Activated CD8-positive, alpha-beta memory T cell treated with anti-CD3 and anti-CD28 coated beads, Interleukin-2, amount 10 ng/mL, durations not matched to agents 7 days and 5 days (primary cell): ENCODE data around the gene S1PR5. TPM values are rescaled to one million over a fixed set of nuclear protein-coding genes. Genes with fewer than 3 reads are reported as not detected.
"Not testable (repeated sequence)": the region's sequence is repeated elsewhere in the genome, so short reads cannot be mapped to it uniquely, and the experiment has no call there.

Experiments used
- ATAC-seq: fragments of 150-1000 bp; cut with Tn5 transposase; one replicate; pipeline ENCODE4 v1.10.0; 2021; ENCODE audit warnings: moderate library complexity
- CTCF ChIA-PET: fragments of 350-600 bp; sonication (Branson Sonifier 250); formaldehyde crosslinking; loops from one replicate; lab custom pipeline; 2021; ENCODE audit warnings: antibody characterized with exemption; lab: Charles Lee
- DNase-seq: peaks from one replicate; pipeline ENCODE4 v3.0.0-alpha.2; 2020
- H3K27ac Mint-ChIP-seq: one replicate; pipeline ENCODE4 v1.8.0; 2021; ENCODE audit warnings: mild to moderate bottlenecking, mixed read lengths
- H3K27me3 Mint-ChIP-seq: one replicate; pipeline ENCODE4 v1.8.0; 2021; ENCODE audit warnings: mixed read lengths
- H3K36me3 Mint-ChIP-seq: one replicate; pipeline ENCODE4 v1.8.0; 2021; ENCODE audit warnings: mild to moderate bottlenecking, mixed read lengths
- H3K4me1 Mint-ChIP-seq: one replicate; pipeline ENCODE4 v1.8.0; 2021; ENCODE audit warnings: mixed read lengths
- H3K4me3 Mint-ChIP-seq: one replicate; pipeline ENCODE4 v1.8.0; 2021; ENCODE audit warnings: mild to moderate bottlenecking, moderate library complexity, mixed read lengths
- H3K9me3 Mint-ChIP-seq: one replicate; pipeline ENCODE4 v1.8.0; 2022; ENCODE audit warnings: low read depth, mixed read lengths
- total RNA-seq, 2 experiments: library from RNA; stranded (reverse); gene quantifications; one replicate each; pipeline ENCODE4 v1.2.3, GENCODE V29; 2021

Gene S1PR5
- total RNA-seq, 2 experiments from 2014 or later = 0.14 to 1.4 TPM

GRCh38 chr19:10539016-10539415 is 21.8 kb upstream of the S1PR5 start:
- CTCF ChIA-PET = interaction anchor here (0.7 to 1.0 kb wide), 3 partner anchors 13 to 30 kb away, joined by 3 read pairs; no protein-coding TSS in a partner anchor
- ATAC-seq, H3K36me3 Mint-ChIP-seq, DNase-seq, H3K4me1 Mint-ChIP-seq, H3K4me3 Mint-ChIP-seq, H3K27ac Mint-ChIP-seq, H3K9me3 Mint-ChIP-seq: not testable (repeated sequence)
- peaks cover 38% of the 10 kb centered on the region for H3K27me3 Mint-ChIP-seq

DNA sequence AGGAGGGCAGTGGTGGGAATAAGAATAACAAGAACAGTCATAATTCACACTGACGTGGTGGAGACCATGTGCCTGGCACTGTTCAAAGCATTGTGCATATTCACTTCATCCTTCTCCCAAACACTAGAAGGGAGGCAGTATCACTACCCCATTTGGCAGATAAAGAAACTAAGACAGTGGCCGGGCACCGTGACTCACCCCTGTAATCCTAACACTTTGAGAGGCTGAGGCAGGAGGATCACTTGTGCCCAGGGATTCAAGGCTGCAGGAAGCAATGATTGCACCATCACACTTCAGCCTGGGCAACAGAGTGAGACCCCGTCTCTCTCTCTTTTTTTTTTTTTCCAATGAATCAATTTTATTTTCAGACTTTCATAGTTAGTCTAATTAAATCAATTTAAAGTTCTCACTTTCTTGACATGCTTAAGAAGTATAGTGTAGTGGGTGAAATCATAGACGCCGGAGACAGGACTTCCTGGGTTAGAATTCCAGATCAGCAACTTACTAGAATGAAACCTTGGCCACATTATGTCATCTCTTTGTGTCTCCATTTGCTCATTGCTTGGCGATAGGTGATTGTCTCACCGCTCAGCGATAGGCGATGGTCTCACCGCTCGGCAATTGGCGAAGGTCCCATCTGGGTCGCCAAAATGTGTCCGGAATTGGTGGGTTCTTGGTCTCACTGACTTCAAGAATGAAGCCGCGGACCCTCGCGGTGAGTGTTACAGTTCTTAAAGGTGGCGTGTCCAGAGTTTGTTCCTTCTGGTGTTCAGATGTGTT is 21.1 kb upstream of the S1PR5 start:
- H3K9me3 Mint-ChIP-seq = no peaks in the 10 kb centered on the region
- peaks cover 44% of the 10 kb centered on the region for H3K27me3 Mint-ChIP-seq
- CTCF ChIA-PET = interaction anchor here (1.0 kb wide), 2 partner anchors 29 to 30 kb away, joined by 3 read pairs; no protein-coding TSS in a partner anchor
- ATAC-seq (no peak), DNase-seq (no peak)
- H3K4me1 Mint-ChIP-seq = peaks cover 8% of the 10 kb centered on the region
- H3K4me3 Mint-ChIP-seq = no peak overlapping the region
- no peaks in the 10 kb centered on the region for H3K36me3 Mint-ChIP-seq
- H3K27ac Mint-ChIP-seq = no peak overlapping the region

DNA sequence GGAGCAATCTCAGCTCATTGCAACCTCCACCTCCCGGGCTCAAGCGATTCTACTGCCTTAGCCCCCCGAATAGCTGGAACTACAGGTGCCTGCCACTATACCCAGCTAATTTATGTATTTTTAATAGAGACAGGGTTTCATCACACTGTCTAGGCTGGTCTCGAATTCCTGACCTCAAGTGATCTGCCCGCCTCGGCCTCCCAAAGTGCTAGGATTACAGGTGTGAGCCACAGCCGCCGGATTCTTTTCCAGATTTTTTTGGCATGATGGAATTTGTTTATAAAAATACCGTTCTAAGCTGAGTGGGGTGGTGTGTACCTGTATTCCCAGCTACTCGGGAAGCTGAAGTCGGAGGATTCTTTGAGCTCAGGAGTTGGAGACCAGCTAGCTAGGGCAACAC is 20.4 kb upstream of the S1PR5 start:
- ATAC-seq = no peak
- Mint-ChIP-seq H3K27me3 (peaks cover 44% of the 10 kb centered on the region), H3K4me1 (peaks cover 5% of the 10 kb centered on the region), H3K9me3 (no peaks in the 10 kb centered on the region), H3K4me3 (no peak overlapping the region), H3K36me3 (no peaks in the 10 kb centered on the region), H3K27ac (no peak overlapping the region)
- no peak for DNase-seq
- CTCF ChIA-PET = interaction anchor here (1.0 kb wide), 2 partner anchors 16 to 29 kb away, joined by 3 read pairs; no protein-coding TSS in a partner anchor

DNA sequence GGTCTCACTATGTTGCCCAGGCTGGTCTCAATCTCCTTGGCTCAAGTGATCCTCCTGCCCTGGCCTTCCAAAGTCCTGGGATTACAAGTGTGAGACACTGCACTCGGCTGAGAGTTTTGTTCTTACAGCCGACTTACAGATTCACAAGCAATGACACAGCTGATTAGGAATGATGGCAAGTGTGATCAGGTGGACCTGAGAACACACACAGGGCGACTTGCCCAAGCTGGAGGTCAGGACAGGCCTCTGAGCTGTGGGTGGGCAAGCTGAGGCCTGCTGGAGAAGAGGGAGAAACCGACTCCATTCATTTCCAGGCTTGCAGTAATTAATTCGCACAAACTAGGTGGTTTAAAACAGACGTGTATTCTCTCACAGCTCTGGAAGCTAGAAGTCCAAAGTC is 18.4 kb upstream of the S1PR5 start:
- H3K27me3 Mint-ChIP-seq = peaks cover 41% of the 10 kb centered on the region
- H3K36me3 Mint-ChIP-seq = no peaks in the 10 kb centered on the region
- peaks cover 5% of the 10 kb centered on the region for H3K4me1 Mint-ChIP-seq
- no peak overlapping the region for H3K4me3 Mint-ChIP-seq
- no peak for DNase-seq
- ATAC-seq = no peak
- no peak overlapping the region for H3K27ac Mint-ChIP-seq
- CTCF ChIA-PET = interaction anchor here (0.7 to 1.7 kb wide), 7 partner anchors 17 to 160 kb away, joined by 3 to 6 read pairs (median 3); no protein-coding TSS in a partner anchor
- H3K9me3 Mint-ChIP-seq = peaks cover 4% of the 10 kb centered on the region

- H3K4me3 Mint-ChIP-seq = no peak overlapping the region
- H3K27ac Mint-ChIP-seq = no peak overlapping the region
- peaks cover 30% of the 10 kb centered on the region for H3K27me3 Mint-ChIP-seq
- DNase-seq = no peak
- H3K4me1 Mint-ChIP-seq = peaks cover 1% of the 10 kb centered on the region
- peaks cover 4% of the 10 kb centered on the region for H3K9me3 Mint-ChIP-seq
- ATAC-seq = no peak
- H3K36me3 Mint-ChIP-seq = no peaks in the 10 kb centered on the region
- CTCF ChIA-PET = interaction anchor here (1.5 kb wide), 1 partner anchor 111 kb away, joined by 4 read pairs; no protein-coding TSS in a partner anchor
Observed at GRCh38 chr19:10533646-10534386, 16.6 kb upstream of the S1PR5 start.

GRCh38 chr19:10532457-10532856 is 15.2 kb upstream of the S1PR5 start:
- peaks cover 21% of the 10 kb centered on the region for H3K27me3 Mint-ChIP-seq
- H3K9me3 Mint-ChIP-seq = peaks cover 4% of the 10 kb centered on the region
- no peak overlapping the region for H3K4me3 Mint-ChIP-seq
- no peaks in the 10 kb centered on the region for H3K4me1 Mint-ChIP-seq
- CTCF ChIA-PET = interaction anchor here (0.7 to 1.1 kb wide), 5 partner anchors 9 to 116 kb away, joined by 3 to 7 read pairs (median 3); no protein-coding TSS in a partner anchor
- H3K27ac Mint-ChIP-seq = no peak overlapping the region
- H3K36me3 Mint-ChIP-seq = no peaks in the 10 kb centered on the region
- DNase-seq = no peak
- no peak for ATAC-seq

GRCh38 chr19:10526887-10527286 is 9.6 kb upstream of the S1PR5 start:
- H3K36me3 Mint-ChIP-seq, ATAC-seq, H3K27ac Mint-ChIP-seq, H3K4me3 Mint-ChIP-seq, H3K9me3 Mint-ChIP-seq, H3K4me1 Mint-ChIP-seq, DNase-seq: not testable (repeated sequence)
- CTCF ChIA-PET = interaction anchor here (0.8 kb wide), 1 partner anchor 173 kb away, joined by 3 read pairs; no protein-coding TSS in a partner anchor
- peaks cover 18% of the 10 kb centered on the region for H3K27me3 Mint-ChIP-seq

DNA sequence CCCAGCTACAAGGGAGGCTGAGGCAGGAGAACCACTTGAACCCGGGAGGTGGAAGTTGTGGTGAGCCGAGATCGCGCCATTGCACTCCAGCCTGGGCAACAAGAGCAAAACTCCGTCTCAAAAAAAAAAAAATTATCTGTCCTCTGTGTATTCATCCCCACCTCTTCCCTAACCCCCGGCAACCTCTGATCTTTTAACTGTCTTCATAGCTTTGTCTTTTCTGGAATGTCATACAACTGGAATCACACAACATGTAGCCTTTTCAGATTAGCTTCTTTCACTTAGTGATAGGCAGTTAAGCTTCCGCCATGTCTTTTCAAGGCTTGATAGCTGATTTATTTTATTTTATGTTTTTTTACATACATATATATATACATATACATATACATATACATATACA is 8.4 kb upstream of the S1PR5 start:
- no peaks in the 10 kb centered on the region for H3K36me3 Mint-ChIP-seq
- H3K9me3 Mint-ChIP-seq = no peaks in the 10 kb centered on the region
- CTCF ChIA-PET = interaction anchor here (0.7 to 1.5 kb wide), 2 partner anchors 9 to 238 kb away, joined by 3 read pairs; partner anchors contain the start of gene S1PR5

DNA sequence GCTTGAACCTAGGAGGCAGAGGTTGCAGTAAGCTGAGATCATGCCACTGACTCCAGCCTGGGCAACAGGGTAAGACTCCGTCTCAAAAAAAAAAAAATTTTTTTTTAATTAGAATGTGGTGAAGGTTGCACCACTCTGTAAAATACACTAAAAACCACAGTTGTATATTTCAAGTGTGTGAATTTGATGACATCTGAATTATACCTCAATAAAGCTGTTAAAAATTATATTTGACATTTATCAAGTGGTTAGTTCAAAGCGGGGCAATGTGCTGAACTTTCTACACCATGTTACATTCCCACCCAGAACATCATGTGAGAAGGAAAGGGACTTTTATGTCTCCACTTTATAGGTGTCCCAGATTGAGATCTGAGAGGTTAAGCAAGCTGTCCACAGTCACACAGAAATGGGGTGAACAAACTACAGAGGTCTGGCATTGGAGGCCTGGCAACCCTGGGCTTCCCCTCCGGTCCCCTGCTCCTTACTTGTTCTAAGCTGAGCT is 5.9 kb upstream of the S1PR5 start:
- Mint-ChIP-seq H3K27ac (no peak overlapping the region), H3K36me3 (no peaks in the 10 kb centered on the region), H3K9me3 (no peaks in the 10 kb centered on the region), H3K4me1 (peaks cover 14% of the 10 kb centered on the region), H3K27me3 (peaks cover 38% of the 10 kb centered on the region), H3K4me3 (no peak overlapping the region)
- DNase-seq (no peak), ATAC-seq (no peak)
- CTCF ChIA-PET = interaction anchor here (1.1 to 9.1 kb wide), 3 partner anchors 15 to 121 kb away, joined by 3 to 65 read pairs (median 3); no protein-coding TSS in a partner anchor

More for the DNA sequence above, 8.4 kb upstream of the S1PR5 start:
- peaks cover 19% of the 10 kb centered on the region for H3K27me3 Mint-ChIP-seq
- H3K4me3 Mint-ChIP-seq = no peak overlapping the region
- H3K4me1 Mint-ChIP-seq = no peaks in the 10 kb centered on the region
- H3K27ac Mint-ChIP-seq = no peak overlapping the region
- DNase-seq = no peak
- no peak for ATAC-seq

GRCh38 chr19:10521461-10522171 is 4.4 kb upstream of the S1PR5 start:
- DNase-seq = no peak
- CTCF ChIA-PET = interaction anchor here (1.7 to 9.1 kb wide), 2 partner anchors 13 to 122 kb away, joined by 3 to 65 read pairs; no protein-coding TSS in a partner anchor
- no peak overlapping the region for H3K27ac Mint-ChIP-seq

DNA sequence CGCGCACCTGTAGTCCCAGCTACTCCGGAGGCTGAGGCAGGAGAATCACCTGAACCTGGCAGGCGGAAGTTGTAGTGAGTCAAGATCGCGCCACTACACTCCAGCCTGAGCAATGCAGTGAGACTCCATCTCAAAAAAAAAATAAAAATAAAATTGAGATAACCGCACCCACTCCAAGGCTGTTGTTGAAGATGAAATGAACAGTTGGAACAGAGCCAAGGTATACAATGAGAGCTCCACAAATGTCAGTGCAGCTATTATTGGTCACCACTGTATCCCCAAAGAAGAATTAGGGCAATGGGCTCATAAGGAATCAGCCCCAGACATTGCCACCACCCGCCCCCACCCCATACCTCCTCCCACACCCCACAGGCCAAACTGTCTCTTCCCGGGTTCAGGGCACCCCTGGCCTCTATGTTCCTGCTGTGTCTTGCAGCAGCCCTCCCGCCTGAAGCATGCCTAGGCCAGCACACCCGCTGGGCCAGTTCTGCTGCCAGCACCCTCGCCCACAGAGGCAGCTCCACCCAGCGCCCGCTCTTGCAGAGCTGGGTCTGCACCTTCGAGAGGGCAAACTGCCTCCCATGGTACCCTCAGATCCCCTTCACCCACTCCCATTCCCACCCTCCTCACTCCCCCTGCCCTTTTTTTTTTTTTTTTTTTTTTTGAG is 3.5 kb upstream of the S1PR5 start:
- Mint-ChIP-seq H3K4me3 (no peak overlapping the region), H3K4me1 (peaks cover 22% of the 10 kb centered on the region)
- ATAC-seq = no peak

More at GRCh38 chr19:10521461-10522171, 4.4 kb upstream of the S1PR5 start:
- Mint-ChIP-seq H3K4me3 (no peak overlapping the region), H3K27me3 (peaks cover 46% of the 10 kb centered on the region), H3K36me3 (no peaks in the 10 kb centered on the region), H3K9me3 (no peaks in the 10 kb centered on the region), H3K4me1 (peaks cover 21% of the 10 kb centered on the region)
- no peak for ATAC-seq

GRCh38 chr19:10519421-10519820 is 2.2 kb upstream of the S1PR5 start:
- H3K4me1 Mint-ChIP-seq = peaks cover 30% of the 10 kb centered on the region
- DNase-seq (no peak), ATAC-seq (no peak)
- no peak overlapping the region for H3K27ac Mint-ChIP-seq
- no peaks in the 10 kb centered on the region for H3K36me3 Mint-ChIP-seq
- no peaks in the 10 kb centered on the region for H3K9me3 Mint-ChIP-seq
- H3K4me3 Mint-ChIP-seq = no peak overlapping the region
- CTCF ChIA-PET = interaction anchor here (1.2 to 9.1 kb wide), 3 partner anchors 11 to 32 kb away, joined by 3 to 65 read pairs (median 6); no protein-coding TSS in a partner anchor
- peaks cover 65% of the 10 kb centered on the region for H3K27me3 Mint-ChIP-seq

More for the DNA sequence above, 3.5 kb upstream of the S1PR5 start:
- Mint-ChIP-seq H3K27me3 (peaks cover 53% of the 10 kb centered on the region), H3K36me3 (no peaks in the 10 kb centered on the region), H3K9me3 (no peaks in the 10 kb centered on the region), H3K27ac (no peak overlapping the region)
- CTCF ChIA-PET = interaction anchor here (0.6 to 9.1 kb wide), 3 partner anchors 12 to 31 kb away, joined by 3 to 65 read pairs (median 4); no protein-coding TSS in a partner anchor
- no peak for DNase-seq
